Heart right ventricle (tissue), 16 donors: ENCODE data around the gene PHYH. TPM values are rescaled to one million over a fixed set of nuclear protein-coding genes. Genes with fewer than 3 reads are reported as not detected.
"Not testable (repeated sequence)": the region's sequence is repeated elsewhere in the genome, so short reads cannot be mapped to it uniquely, and the experiment has no call there.

ENCODE experiments used
- ATAC-seq, 8 donors: fragments of 200-7000 bp; cut with Tn5 transposase; one replicate each; pipeline ENCODE4 v1.9.1; 2020; ENCODE audit warnings: mild to moderate bottlenecking in 8 of 8, moderate library complexity in 8 of 8, moderate number of reproducible peaks in 1 of 8
- DNase-seq, 2 donors: peaks; one replicate each; pipeline ENCODE4 v3.0.0-alpha.2; 2020
- H3K27ac ChIP-seq, 10 donors: fragments of 200-600 bp; sonication (generic) in 2 of 10; one replicate each; pipeline versions ENCODE4 v1.5.0 to v1.8.0; 2020 to 2022; ENCODE audit warnings: mild to moderate bottlenecking in 3 of 10
- H3K27me3 ChIP-seq, 7 donors: fragments of 200-600 bp; one replicate each; pipeline ENCODE4 v1.8.0; 2021 to 2022; ENCODE audit warnings: mild to moderate bottlenecking in 2 of 7
- H3K36me3 ChIP-seq, 9 donors: fragments of 200-600 bp; sonication (generic) in 1 of 9; one replicate each; pipeline versions ENCODE4 v1.5.0 to v1.8.0; 2020 to 2022; ENCODE audit warnings: mild to moderate bottlenecking in 2 of 9
- H3K4me1 ChIP-seq, 9 donors: fragments of 200-600 bp; sonication (generic) in 1 of 9; one replicate each; pipeline versions ENCODE4 v1.5.0 to v1.8.0; 2020 to 2022; ENCODE audit warnings: mild to moderate bottlenecking in 4 of 9
- H3K4me3 ChIP-seq, 10 donors: fragments of 200-600 bp; sonication (generic) in 2 of 10; one replicate each; pipeline versions ENCODE4 v1.5.0 to v1.8.0; 2020 to 2022; ENCODE audit warnings: mild to moderate bottlenecking in 7 of 10, moderate library complexity in 2 of 10
- H3K9me3 ChIP-seq, 11 donors: fragments of 200-600 bp in 10 of 11; sonication (generic) in 2 of 11; one replicate each; pipeline versions ENCODE4 v1.5.0 to v1.8.0; 2013 to 2022; ENCODE audit warnings: mild to moderate bottlenecking in 2 of 11, control low read depth in 1 of 11, moderate library complexity in 1 of 11
- WGBS, 2 donors: extraction: QIAGEN DNeasy Blood & Tissue Kit; methylation state at CpG; one replicate each; pipeline ENCODE4 v1.1.7; 2013; ENCODE audit warnings: inconsistent platforms in 1 of 2; 5-methylcytosine and 5-hydroxymethylcytosine counted together
- intact Hi-C, 10 donors: fragments of 100-400 bp; cut with DNase I; formaldehyde crosslinking; loops; one replicate each; pipeline versions ENCODE4 v1.11.1 to v1.14.2; 2022
- polyA plus RNA-seq, 2 donors: library from polyadenylated mRNA; stranded (reverse); fragments of 200-250 nt; gene quantifications; one replicate each; pipeline ENCODE4 v1.2.3, GENCODE V29; 2013
- total RNA-seq, 10 donors: library from RNA; stranded (reverse); fragmentation: NEBNext Ultra II Directional in 3 of 10; extraction: Animal tissue kit (Norgen Biotek cat#: 25700) in 3 of 10; gene quantifications; one replicate each; pipeline versions ENCODE4 v1.2.1 to v1.2.4, GENCODE V29; 2021 to 2023
- TF ChIP-seq, protein P1 (sequence below), 9 donors: fragments of 200-600 bp; sonication (generic) in 2 of 9; IDR thresholded peaks; one replicate each; pipeline versions ENCODE4 v1.5.0 to v1.8.0; 2021 to 2022; ENCODE audit warnings: antibody characterized with exemption in 9 of 9, mild to moderate bottlenecking in 5 of 9, moderate library complexity in 1 of 9
- donor health status: Arrhythmogenic right ventricular cardiomyopathy.
- donor health status: ischemic (EF 13 %, LVEDD 7.1; RV severe dilation, severe dysfunction).
- donor health status: healthy with polysubstance abuse.
- donor health status: DM: no; HTN: yes; CAD: no.
- donor health status: DM: no; HTN: no; CAD: no.
- donor health status: ischemic (EF 25% LVEDD 6.9; RV normal size, moderate dysfunction).
- donor health status: ischemic (EF 25% LVEDD 5.7; RV mildly dilated, moderate dysfunction).
- donor health status: healthy.
- donor health status: DM: yes; HTN: yes; CAD: no.
- donor health status: Ischemic cardiomyopathy.
- donor health status: ischemic (EF 35%, LVEDD 5.7; RV mildly dilated, moderate dysfunction).
- donor health status: nonischemic (EF 11% LVEDD 7.7; RV severe dilation, severe dysfunction).
- donor health status: DM: yes; HTN: yes; CAD: no.
- donor health status: PGD.
- donor health status: ischemic (EF 29% LVEDD 5.4; RV normal size, mild dysfunction).
- donor health status: nonischemic (EF 23%, LVEDD 6.1; RV moderate dilation, normal function).

PHYH gene
- total and polyA plus RNA-seq, 12 donors = 51.1 to 188 (median 154) TPM

DNA sequence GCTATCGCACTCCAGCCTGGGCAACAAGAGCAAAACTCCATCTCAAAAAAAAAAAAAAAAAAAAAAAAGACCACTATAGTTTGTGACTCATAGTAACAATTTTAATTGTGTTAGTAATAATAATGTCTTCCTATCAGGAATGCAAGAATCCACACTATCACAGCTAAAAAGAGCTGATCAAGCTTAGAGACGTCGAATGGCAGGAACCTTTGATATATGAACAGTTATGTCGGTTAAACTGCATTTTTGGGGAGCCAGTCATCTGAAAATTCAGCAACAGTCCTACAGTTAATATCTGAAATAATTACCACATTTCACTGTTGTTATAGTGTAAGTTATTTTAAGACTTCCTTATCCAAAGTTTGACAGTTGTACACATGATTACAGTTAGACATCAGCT lies 8.8 kb downstream of the PHYH start:
- Histone ChIP-seq H3K27me3 (no peaks in the 10 kb centered on the region), H3K4me3 (no peak overlapping the region), H3K4me1 (no peaks in the 10 kb centered on the region), H3K27ac (no peak overlapping the region), H3K36me3 (peaks cover 0 to 98% (median 58%) of the 10 kb centered on the region in 9 donors), H3K9me3 (no peaks in the 10 kb centered on the region)
- WGBS, 2 donors = 92% methylated on average over 4 of the region's 4 CpGs
- TF ChIP-seq, protein P1, sequence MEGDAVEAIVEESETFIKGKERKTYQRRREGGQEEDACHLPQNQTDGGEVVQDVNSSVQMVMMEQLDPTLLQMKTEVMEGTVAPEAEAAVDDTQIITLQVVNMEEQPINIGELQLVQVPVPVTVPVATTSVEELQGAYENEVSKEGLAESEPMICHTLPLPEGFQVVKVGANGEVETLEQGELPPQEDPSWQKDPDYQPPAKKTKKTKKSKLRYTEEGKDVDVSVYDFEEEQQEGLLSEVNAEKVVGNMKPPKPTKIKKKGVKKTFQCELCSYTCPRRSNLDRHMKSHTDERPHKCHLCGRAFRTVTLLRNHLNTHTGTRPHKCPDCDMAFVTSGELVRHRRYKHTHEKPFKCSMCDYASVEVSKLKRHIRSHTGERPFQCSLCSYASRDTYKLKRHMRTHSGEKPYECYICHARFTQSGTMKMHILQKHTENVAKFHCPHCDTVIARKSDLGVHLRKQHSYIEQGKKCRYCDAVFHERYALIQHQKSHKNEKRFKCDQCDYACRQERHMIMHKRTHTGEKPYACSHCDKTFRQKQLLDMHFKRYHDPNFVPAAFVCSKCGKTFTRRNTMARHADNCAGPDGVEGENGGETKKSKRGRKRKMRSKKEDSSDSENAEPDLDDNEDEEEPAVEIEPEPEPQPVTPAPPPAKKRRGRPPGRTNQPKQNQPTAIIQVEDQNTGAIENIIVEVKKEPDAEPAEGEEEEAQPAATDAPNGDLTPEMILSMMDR (IDR thresholded peaks at IDR 0.05) = no peak
- no peak for DNase-seq
- intact Hi-C loops = loop anchor here in 1 of 10 donors (10.0 kb wide), 1 partner anchor 126 kb away; the partner anchor contains the start of gene MCM10
- no peak for ATAC-seq

DNA sequence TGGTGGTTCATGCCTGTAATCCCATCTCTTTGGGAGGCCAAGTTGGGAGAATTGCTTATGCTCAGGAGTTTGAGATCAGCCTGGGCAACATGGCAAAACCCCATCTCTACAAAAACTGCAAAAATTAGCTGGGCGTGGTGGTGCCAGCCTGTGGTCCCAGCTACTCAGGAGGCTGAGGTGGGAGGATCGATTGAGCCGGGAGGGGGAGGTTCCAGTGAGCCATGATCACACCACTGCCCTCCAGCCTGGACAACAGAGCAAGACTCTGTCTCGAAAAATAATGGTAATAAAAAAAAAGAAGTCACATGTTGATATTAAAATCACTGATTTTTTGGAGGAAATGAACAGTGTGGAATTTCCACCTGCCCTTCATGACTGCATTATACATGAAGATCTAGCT lies 15.8 kb downstream of the PHYH start:
- DNase-seq (no peak), ATAC-seq (no peak)
- H3K27ac ChIP-seq = no peak overlapping the region
- intact Hi-C loops = no loop called here
- no peaks in the 10 kb centered on the region for H3K27me3 ChIP-seq
- WGBS, 2 donors = 93 to 96% methylated on average over 4 of the region's 4 CpGs
- no peak overlapping the region for H3K4me3 ChIP-seq
- H3K36me3 ChIP-seq = peaks cover 0 to 98% (median 54%) of the 10 kb centered on the region in 9 donors
- H3K9me3 ChIP-seq = no peaks in the 10 kb centered on the region
- TF ChIP-seq, protein P1 (IDR thresholded peaks at IDR 0.05) = no peak
- H3K4me1 ChIP-seq = no peaks in the 10 kb centered on the region

DNA sequence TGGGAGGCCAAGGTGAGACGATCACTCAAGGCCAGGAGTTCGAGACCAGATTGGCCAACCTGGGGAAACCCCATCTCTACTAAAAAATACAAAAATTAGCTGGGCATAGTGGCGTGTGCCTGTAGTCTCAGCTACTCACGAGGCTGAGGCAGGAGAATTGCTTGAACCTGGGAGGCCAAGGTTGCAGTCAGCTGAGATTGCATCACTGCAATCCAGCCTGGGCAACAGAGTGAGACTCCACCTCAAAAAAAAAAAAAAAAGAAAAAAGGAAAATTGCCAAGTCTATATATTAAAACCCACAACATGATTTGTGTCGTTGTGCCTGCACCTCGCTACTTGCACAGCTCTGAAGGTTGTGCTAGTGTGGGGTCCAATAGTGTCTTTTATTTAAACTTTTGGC lies 17.5 kb downstream of the PHYH start:
- intact Hi-C loops = not testable (repeated sequence)
- 93 to 95% methylated on average over 6 of the region's 6 CpGs for WGBS, 2 donors

DNA sequence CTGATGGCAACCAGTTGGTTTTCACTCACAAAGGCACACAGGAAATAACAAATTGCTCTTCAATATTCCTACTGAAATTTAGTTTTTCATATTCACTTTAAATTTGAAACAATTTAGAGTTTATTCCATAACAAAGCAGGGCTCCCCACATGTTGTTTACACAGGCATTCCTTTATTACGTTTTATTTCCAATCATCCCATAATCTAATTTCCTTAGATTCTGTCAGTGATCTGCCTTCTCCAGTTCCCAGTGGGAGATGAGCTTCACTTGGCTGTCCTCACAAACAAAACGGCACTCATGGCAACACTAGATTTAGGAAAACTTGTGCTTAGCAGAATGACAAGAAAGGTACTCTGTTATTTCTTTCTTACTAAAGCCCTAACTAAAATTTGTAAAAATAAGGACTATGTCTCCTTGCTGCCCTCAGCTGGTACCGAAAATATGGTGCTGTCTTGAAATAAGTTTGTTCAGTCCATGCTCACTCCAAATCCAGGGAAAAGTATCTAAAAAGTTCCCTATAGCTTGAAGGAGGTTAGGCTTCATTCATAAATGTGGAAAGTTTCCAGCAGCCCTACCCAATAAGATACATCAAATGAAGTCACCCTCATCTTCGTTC lies 23.0 kb downstream of the PHYH start:
- TF ChIP-seq, protein P1 (IDR thresholded peaks at IDR 0.05) = peak in 4 of 9 donors; percentile 14 to 24 (median 19)
- no peaks in the 10 kb centered on the region for H3K27me3 ChIP-seq
- no peak overlapping the region for H3K4me3 ChIP-seq
- no peak for DNase-seq
- H3K36me3 ChIP-seq = peaks cover 0 to 48% (median 36%) of the 10 kb centered on the region in 9 donors
- peaks cover 0 to 12% (median 0%) of the 10 kb centered on the region in 9 donors for H3K4me1 ChIP-seq
- no peak overlapping the region for H3K27ac ChIP-seq
- no peak for ATAC-seq
- intact Hi-C loops = no loop called here
- no peaks in the 10 kb centered on the region for H3K9me3 ChIP-seq
- 50 to 58% methylated on average over 4 of the region's 4 CpGs for WGBS, 2 donors

More for the DNA sequence above, 17.5 kb downstream of the PHYH start:
- H3K36me3 ChIP-seq = peaks cover 0 to 100% (median 54%) of the 10 kb centered on the region in 9 donors
- not testable (repeated sequence) for DNase-seq, H3K4me3 ChIP-seq, H3K27me3 ChIP-seq, H3K9me3 ChIP-seq, H3K4me1 ChIP-seq, ATAC-seq, H3K27ac ChIP-seq

DNA sequence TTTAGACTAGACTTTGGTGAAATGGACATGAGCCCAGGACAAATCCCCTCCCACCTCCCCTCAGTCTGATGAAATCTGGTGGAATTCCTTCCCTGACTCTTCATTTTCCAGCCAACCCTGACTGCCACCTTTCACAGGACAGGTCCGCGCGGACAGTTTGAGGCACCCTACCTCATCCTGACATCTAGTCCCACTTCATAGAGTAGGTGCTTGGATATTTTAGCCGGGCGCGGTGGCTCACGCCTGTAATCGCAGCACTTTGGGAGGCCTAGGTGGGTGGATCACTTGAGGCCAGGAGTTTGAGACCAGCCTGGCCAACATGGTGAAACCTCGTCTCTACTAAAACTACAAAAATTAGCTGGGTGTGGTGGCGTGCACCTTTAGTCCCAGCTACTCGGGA lies 23.7 kb downstream of the PHYH start:
- DNase-seq = not testable (repeated sequence)
- WGBS, 2 donors = 98% methylated on average over 11 of the region's 11 CpGs

More for the DNA sequence above, 23.7 kb downstream of the PHYH start:
- H3K27ac ChIP-seq, ATAC-seq, intact Hi-C loops, H3K4me3 ChIP-seq, H3K9me3 ChIP-seq, H3K27me3 ChIP-seq: not testable (repeated sequence)
- peaks cover 0 to 12% (median 0%) of the 10 kb centered on the region in 9 donors for H3K4me1 ChIP-seq
- peaks cover 0 to 41% (median 29%) of the 10 kb centered on the region in 9 donors for H3K36me3 ChIP-seq
